ENCODE data around the gene EDEM2. TPM values are rescaled to one million over a fixed set of nuclear protein-coding genes. Genes with fewer than 3 reads are reported as not detected.

EDEM2 gene
- polyA plus RNA-seq, 1 donor from 2014 or later: 13.3 TPM

GRCh38 chr20:35134472-35134871 is 12.7 kb downstream of the EDEM2 start:
- H3K4me3 ChIP-seq (ENCODE audit: low read length): no peak overlapping the region
- no peaks in the 10 kb centered on the region for H3K9me2 ChIP-seq (ENCODE audit: insufficient read depth, low read length)
- H3K9ac ChIP-seq (ENCODE audit: low read length): no peak overlapping the region
- no peak overlapping the region for H3K4me2 ChIP-seq (ENCODE audit: low read length)
- H3F3A ChIP-seq (ENCODE audit: insufficient read depth, low read length, poor library complexity, severe bottlenecking): no peaks in the 10 kb centered on the region
- no peaks in the 10 kb centered on the region for H3K9me3 ChIP-seq (ENCODE audit: low read length)
- no peaks in the 10 kb centered on the region for H4K20me1 ChIP-seq (ENCODE audit: insufficient read depth)
- H3K36me3 ChIP-seq (ENCODE audit: insufficient read depth, low read length): no peaks in the 10 kb centered on the region
- no peak for TF ChIP-seq MXI1 (conservative IDR thresholded peaks at IDR 0.05; ENCODE audit: poor library complexity, severe bottlenecking)
- TF ChIP-seq, protein P1, sequence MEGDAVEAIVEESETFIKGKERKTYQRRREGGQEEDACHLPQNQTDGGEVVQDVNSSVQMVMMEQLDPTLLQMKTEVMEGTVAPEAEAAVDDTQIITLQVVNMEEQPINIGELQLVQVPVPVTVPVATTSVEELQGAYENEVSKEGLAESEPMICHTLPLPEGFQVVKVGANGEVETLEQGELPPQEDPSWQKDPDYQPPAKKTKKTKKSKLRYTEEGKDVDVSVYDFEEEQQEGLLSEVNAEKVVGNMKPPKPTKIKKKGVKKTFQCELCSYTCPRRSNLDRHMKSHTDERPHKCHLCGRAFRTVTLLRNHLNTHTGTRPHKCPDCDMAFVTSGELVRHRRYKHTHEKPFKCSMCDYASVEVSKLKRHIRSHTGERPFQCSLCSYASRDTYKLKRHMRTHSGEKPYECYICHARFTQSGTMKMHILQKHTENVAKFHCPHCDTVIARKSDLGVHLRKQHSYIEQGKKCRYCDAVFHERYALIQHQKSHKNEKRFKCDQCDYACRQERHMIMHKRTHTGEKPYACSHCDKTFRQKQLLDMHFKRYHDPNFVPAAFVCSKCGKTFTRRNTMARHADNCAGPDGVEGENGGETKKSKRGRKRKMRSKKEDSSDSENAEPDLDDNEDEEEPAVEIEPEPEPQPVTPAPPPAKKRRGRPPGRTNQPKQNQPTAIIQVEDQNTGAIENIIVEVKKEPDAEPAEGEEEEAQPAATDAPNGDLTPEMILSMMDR (IDR thresholded peaks at IDR 0.05; ENCODE audit: poor library complexity, severe bottlenecking): no peak
- TF ChIP-seq POLR2AphosphoS5 (IDR thresholded peaks at IDR 0.05): no peak
- TF ChIP-seq EP300 (conservative IDR thresholded peaks at IDR 0.05; ENCODE audit: poor library complexity, severe bottlenecking): no peak
- TF ChIP-seq EZH2 (IDR thresholded peaks at IDR 0.05; ENCODE audit: borderline replicate concordance, insufficient read depth, low read length, poor library complexity, severe bottlenecking): no peak
- TF ChIP-seq RAD21 (conservative IDR thresholded peaks at IDR 0.05): no peak
- no peak for TF ChIP-seq SMC3 (conservative IDR thresholded peaks at IDR 0.05; ENCODE audit: poor library complexity)
- no peak for TF ChIP-seq TAF1 (IDR thresholded peaks at IDR 0.05; ENCODE audit: low read depth)
- no peak for TF ChIP-seq REST (IDR thresholded peaks at IDR 0.05; ENCODE audit: borderline replicate concordance)
- no peaks in the 10 kb centered on the region for H3K27me3 ChIP-seq (ENCODE audit: insufficient read depth, low read depth, low read length)
- no peak overlapping the region for H2AFZ ChIP-seq (ENCODE audit: low read depth, low read length)
- no peaks in the 10 kb centered on the region for H3K79me2 ChIP-seq (replicated peaks; ENCODE audit: insufficient read depth, low read length)
- no peak overlapping the region for H3K27ac ChIP-seq (ENCODE audit: low read length)

DNA sequence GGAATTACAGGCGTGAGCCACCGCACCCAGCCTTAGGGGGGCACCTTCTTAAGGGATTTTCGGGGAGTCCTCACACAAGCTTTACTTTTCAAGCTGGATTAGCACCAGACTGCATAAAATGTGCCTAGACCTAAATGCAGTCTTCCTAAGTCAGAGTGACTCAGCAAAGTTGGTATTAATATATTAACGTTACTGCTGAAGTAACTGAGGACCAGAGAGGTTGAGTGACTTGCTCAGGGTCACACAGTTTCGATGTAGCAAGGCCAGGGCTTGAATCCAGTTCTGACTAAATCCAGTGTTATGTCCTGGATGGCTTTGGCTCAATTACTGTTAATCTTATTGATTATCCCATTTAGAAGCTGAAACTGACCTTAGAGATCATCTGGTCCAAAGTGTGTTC is 13.4 kb downstream of the EDEM2 start:
- Histone ChIP-seq H3K9ac (ENCODE audit: low read length) (no peak overlapping the region), H3F3A (ENCODE audit: insufficient read depth, low read length, poor library complexity, severe bottlenecking) (no peaks in the 10 kb centered on the region), H3K27ac (ENCODE audit: low read length) (no peak overlapping the region), H3K9me2 (ENCODE audit: insufficient read depth, low read length) (no peaks in the 10 kb centered on the region), H2AFZ (ENCODE audit: low read depth, low read length) (no peak overlapping the region), H3K79me2 (replicated peaks; ENCODE audit: insufficient read depth, low read length) (no peaks in the 10 kb centered on the region), H3K9me3 (ENCODE audit: low read length) (no peaks in the 10 kb centered on the region), H4K20me1 (ENCODE audit: insufficient read depth) (no peaks in the 10 kb centered on the region), H3K4me2 (ENCODE audit: low read length) (no peak overlapping the region), H3K4me3 (ENCODE audit: low read length) (no peak overlapping the region), H3K36me3 (ENCODE audit: insufficient read depth, low read length) (no peaks in the 10 kb centered on the region), H3K27me3 (ENCODE audit: insufficient read depth, low read depth, low read length) (no peaks in the 10 kb centered on the region)
- TF ChIP-seq EZH2 (IDR thresholded peaks at IDR 0.05; ENCODE audit: borderline replicate concordance, insufficient read depth, low read length, poor library complexity, severe bottlenecking) (no peak), RAD21 (conservative IDR thresholded peaks at IDR 0.05) (no peak), MXI1 (conservative IDR thresholded peaks at IDR 0.05; ENCODE audit: poor library complexity, severe bottlenecking) (no peak), SMC3 (conservative IDR thresholded peaks at IDR 0.05; ENCODE audit: poor library complexity) (no peak), REST (IDR thresholded peaks at IDR 0.05; ENCODE audit: borderline replicate concordance) (no peak), POLR2AphosphoS5 (IDR thresholded peaks at IDR 0.05) (no peak), EP300 (conservative IDR thresholded peaks at IDR 0.05; ENCODE audit: poor library complexity, severe bottlenecking) (no peak), TAF1 (IDR thresholded peaks at IDR 0.05; ENCODE audit: low read depth) (no peak)
- TF ChIP-seq, protein P1 (IDR thresholded peaks at IDR 0.05; ENCODE audit: poor library complexity, severe bottlenecking): no peak

All from neural cell (in vitro differentiated cells).